GM12878 (cell line): Measurements from ENCODE around the gene SGCD. TPM values are rescaled to one million over a fixed set of nuclear protein-coding genes. Genes with fewer than 3 reads are reported as not detected.

Source experiments
- ATAC-seq: fragments of 200-7000 bp; cut with Tn5 transposase; 3 replicates; pipeline ENCODE4 v1.9.1; 2020; ENCODE audit warnings: mild to moderate bottlenecking, moderate library complexity
- BruUV-seq: library from RNA; stranded (reverse); fragments of 400-500 nt; replicated peaks from 2 replicates; lab custom pipeline; 2021; lab: Mats Ljungman, UMichigan
- CTCF ChIA-PET: fragments of 300-600 bp; sonication (Branson Sonifier 250); formaldehyde crosslinking; extraction: SDS; loops from one replicate; lab custom pipeline; 2021; ENCODE audit warnings: inconsistent platforms; lab: Yijun Ruan, JAX
- POLR2A ChIA-PET: fragments of 350-600 bp; formaldehyde crosslinking; extraction: SDS; loops from one replicate; lab custom pipeline; 2021; ENCODE audit warnings: inconsistent platforms; lab: Charles Lee
- RAD21 ChIA-PET: fragments of 300-600 bp; sonication (Branson Sonifier 250); formaldehyde crosslinking; loops from one replicate; lab custom pipeline; 2023; ENCODE audit warnings: antibody characterized with exemption; ENCODE audit not compliant: unreplicated experiment; lab: Charles Lee
- SMC1A ChIA-PET: fragments of 300-600 bp; sonication (Branson Sonifier 250); formaldehyde crosslinking; loops from one replicate; lab custom pipeline; 2023; ENCODE audit not compliant: unreplicated experiment, uncharacterized antibody; lab: Charles Lee
- DNase-seq: peaks from one replicate; pipeline ENCODE4 v3.0.0-alpha.2; 2011; ENCODE audit warnings: low read depth, low spot score
- FAIRE-seq: peaks from 3 replicates; lab custom pipeline; 2011; peaks lifted over from hg19 to GRCh38; lab: Jason Lieb, UNC
- H2AFZ ChIP-seq: 2 replicates; pipeline ENCODE4 v1.6.0; 2011; ENCODE audit warnings: low read depth, low read length, control low read depth; ENCODE audit not compliant: control insufficient read depth
- H3K27ac ChIP-seq: 2 replicates; pipeline ENCODE4 v1.5.1; 2011; ENCODE audit warnings: control low read depth; ENCODE audit not compliant: control insufficient read depth, insufficient read depth
- H3K27me3 ChIP-seq, 2 experiments: replicated peaks in 1 of 2; 2 replicates each; pipeline versions ENCODE4 v1.6.0 to v1.6.1; 2011; ENCODE audit warnings: low read length in 1 of 2; ENCODE audit not compliant: control insufficient read depth in 2 of 2, insufficient read depth in 2 of 2
- H3K36me3 ChIP-seq, 2 experiments: 2 replicates each; pipeline ENCODE4 v1.5.1; 2011; ENCODE audit warnings: low read length in 1 of 2; ENCODE audit not compliant: control insufficient read depth in 2 of 2, insufficient read depth in 2 of 2
- H3K4me1 ChIP-seq: 2 replicates; pipeline ENCODE4 v1.6.1; 2011; ENCODE audit warnings: mild to moderate bottlenecking, low read length, moderate library complexity, mixed read lengths; ENCODE audit not compliant: control insufficient read depth, insufficient read depth
- H3K4me2 ChIP-seq: 2 replicates; pipeline ENCODE4 v1.6.0; 2011; ENCODE audit warnings: control low read depth; ENCODE audit not compliant: control insufficient read depth, insufficient read depth
- H3K4me3 ChIP-seq: fragments of 200-600 bp; sonication (generic); 2 replicates; pipeline ENCODE4 v1.5.1; 2016
- H3K79me2 ChIP-seq: 2 replicates; pipeline ENCODE4 v1.6.0; 2011; ENCODE audit warnings: low read length; ENCODE audit not compliant: control insufficient read depth, insufficient read depth
- H3K9ac ChIP-seq: 2 replicates; pipeline ENCODE4 v1.8.0; 2011; ENCODE audit warnings: low read length, control low read depth, mixed read lengths; ENCODE audit not compliant: control insufficient read depth, insufficient read depth
- H3K9me3 ChIP-seq: replicated peaks from 3 replicates; pipeline ENCODE4 v1.5.1; 2011; ENCODE audit warnings: mild to moderate bottlenecking, low read length; ENCODE audit not compliant: control insufficient read depth, insufficient read depth
- H4K20me1 ChIP-seq: 2 replicates; pipeline ENCODE4 v1.6.0; 2011; ENCODE audit not compliant: control insufficient read depth, insufficient read depth
- BRCA1 ChIP-seq: IDR thresholded peaks from 2 replicates; pipeline ENCODE4 v1.6.1; 2011; ENCODE audit warnings: low read depth, low read length, improper control_type of control experiment
- EGR1 ChIP-seq, 2 experiments: IDR thresholded peaks; 1 replicate in 1 of 2; 2 replicates in 1 of 2; pipeline ENCODE4 v1.6.1; 2011 to 2012; ENCODE audit warnings: low read depth in 2 of 2, low read length in 2 of 2, borderline replicate concordance in 1 of 2, mild to moderate bottlenecking in 1 of 2, moderate library complexity in 1 of 2
- EP300 ChIP-seq, 2 experiments: fragments of 150-350 bp in 1 of 2; IDR thresholded peaks; 2 replicates each; pipeline ENCODE4 v1.6.1; 2011 to 2012; ENCODE audit warnings: low read depth in 2 of 2, low read length in 2 of 2, borderline replicate concordance in 1 of 2, improper control_type of control experiment in 1 of 2, inconsistent platforms in 1 of 2; ENCODE audit not compliant: control insufficient read depth in 1 of 2
- ETV6 ChIP-seq, 2 experiments: fragments of 450-650 bp in 1 of 2; IDR thresholded peaks in 1 of 2; conservative IDR thresholded peaks in 1 of 2; 2 replicates each; pipeline ENCODE4 v1.6.1; 2014; ENCODE audit warnings: antibody characterized with exemption in 1 of 2, borderline replicate concordance in 1 of 2, low read depth in 1 of 2, mild to moderate bottlenecking in 1 of 2, moderate library complexity in 1 of 2
- FOXM1 ChIP-seq: IDR thresholded peaks from 2 replicates; pipeline ENCODE4 v1.6.1; 2012; ENCODE audit warnings: low read depth, mild to moderate bottlenecking, inconsistent platforms, low read length, moderate library complexity
- HCFC1 ChIP-seq: fragments of 150-350 bp; IDR thresholded peaks from 2 replicates; pipeline ENCODE4 v1.6.1; 2014; ENCODE audit warnings: low read length
- IKZF1 ChIP-seq: fragments of 450-650 bp; conservative IDR thresholded peaks from 2 replicates; pipeline ENCODE4 v1.6.1; 2017; ENCODE audit warnings: antibody characterized with exemption, mild to moderate bottlenecking
- KDM1A ChIP-seq: fragments of 200-600 bp; sonication (generic); IDR thresholded peaks from 2 replicates; pipeline ENCODE4 v1.6.1; 2016; ENCODE audit warnings: borderline replicate concordance
- LARP7 ChIP-seq: fragments of 450-650 bp; IDR thresholded peaks from 2 replicates; pipeline ENCODE4 v1.6.1; 2017; ENCODE audit warnings: mild to moderate bottlenecking
- PAX5 ChIP-seq: IDR thresholded peaks from 2 replicates; pipeline ENCODE4 v1.6.1; 2011; ENCODE audit warnings: low read depth, low read length, borderline replicate concordance
- SP1 ChIP-seq: IDR thresholded peaks from one replicate; pipeline ENCODE4 v1.6.1; 2011; ENCODE audit warnings: low read depth, low read length
- TCF12 ChIP-seq: IDR thresholded peaks from 2 replicates; pipeline ENCODE4 v1.6.1; 2011; ENCODE audit warnings: low read depth, mild to moderate bottlenecking, low read length
- ZNF274 ChIP-seq: IDR thresholded peaks from one replicate; pipeline ENCODE4 v1.8.0; 2011; ENCODE audit not compliant: insufficient read length, insufficient read depth
- ZNF384 ChIP-seq: IDR thresholded peaks from 2 replicates; pipeline ENCODE4 v1.6.1; 2012; ENCODE audit warnings: low read depth, mild to moderate bottlenecking, low read length, improper control_type of control experiment, borderline replicate concordance
- ZZZ3 ChIP-seq: IDR thresholded peaks from 2 replicates; pipeline ENCODE4 v1.6.1; 2011; ENCODE audit warnings: low read depth; ENCODE audit not compliant: control insufficient read depth, insufficient read length
- WGBS: methylation state at CpG from one replicate; pipeline ENCODE4 v1.1.6; 2016; ENCODE audit warnings: low lambda C conversion rate; ENCODE audit not compliant: insufficient replicate concordance, insufficient coverage; ENCODE audit errors: missing lambda C conversion rate; 5-methylcytosine and 5-hydroxymethylcytosine counted together
- in situ Hi-C: fragments of 300-500 bp; cut with MboI; formaldehyde crosslinking; loops from 9 replicates; pipeline ENCODE4 v1.14.3; 2018; ENCODE audit warnings: mixed read lengths
- intact Hi-C: fragments of 100-400 bp; cut with micrococcal nuclease; formaldehyde crosslinking; loops from one replicate; pipeline ENCODE4 v1.14.2; 2022; ENCODE audit not compliant: unreplicated experiment
- polyA plus RNA-seq, 11 experiments: library from polyadenylated mRNA; depleted of rRNA in 4 of 11; unstranded in 6 of 11; stranded (reverse) in 5 of 11; fragments of >200 nt; fragmentation: Nextera tagmentation in 4 of 11; fragmentation: Illumina TruSeq in 1 of 11; extraction: Ambion mirVana in 4 of 11; extraction: Trizol in 1 of 11; gene quantifications; 1 replicate in 1 of 11; 2 replicates in 10 of 11; pipeline versions ENCODE4 v1.2.1 to v1.2.3, GENCODE V29; 2011 to 2016; ENCODE audit warnings: inconsistent platforms in 2 of 11, missing spikeins in 2 of 11, low read depth in 1 of 11
- total RNA-seq, 4 experiments: library from RNA; depleted of rRNA in 3 of 4; stranded (reverse); fragments of >200 nt in 3 of 4; fragmentation: Illumina TruSeq in 1 of 4; extraction: Trizol in 1 of 4; gene quantifications; 2 replicates each; pipeline versions ENCODE4 v1.2.1 to v1.2.3, GENCODE V29; 2013 to 2021
- TF ChIP-seq, protein P1 (sequence below): IDR thresholded peaks from 2 replicates; pipeline ENCODE4 v1.6.1; 2012; ENCODE audit warnings: low read length, inconsistent platforms
- TF ChIP-seq, protein P2 (sequence below): fragments of 450-650 bp; conservative IDR thresholded peaks from 2 replicates; pipeline ENCODE4 v1.6.1; 2017; ENCODE audit warnings: mild to moderate bottlenecking, moderate library complexity
- TF ChIP-seq, protein P3 (sequence below): IDR thresholded peaks from 2 replicates; pipeline ENCODE4 v1.6.1; 2012; ENCODE audit warnings: low read depth, low read length, improper control_type of control experiment

Gene SGCD
- total and polyA plus RNA-seq, 10 of the 15 experiments (the other 5 are each of a cell fraction or from before 2014, with no cell fraction given): 0.06 TPM; not detected in 9

DNA sequence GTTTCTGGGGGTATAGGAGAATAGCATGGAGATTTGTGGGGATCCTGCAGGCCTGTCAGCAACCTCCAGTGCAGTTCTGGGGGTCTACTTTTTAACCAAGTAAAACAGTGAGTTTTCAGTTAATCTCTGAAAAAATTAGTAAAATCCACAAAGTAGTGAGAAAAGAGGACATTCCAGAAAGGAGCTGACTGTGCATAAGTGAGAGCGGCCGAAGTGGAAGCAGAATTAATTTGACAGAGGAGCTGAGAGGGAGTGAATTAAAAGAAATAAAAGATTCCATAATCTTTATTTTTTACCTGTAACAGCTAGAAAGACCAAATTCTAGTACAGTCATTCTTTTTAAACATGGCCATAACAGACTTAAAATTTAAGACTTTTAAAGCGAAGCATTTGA lies 149.2 kb downstream of the SGCD start:
- Histone ChIP-seq H3K27me3 (no peaks in the 10 kb centered on the region), H3K79me2 (no peaks in the 10 kb centered on the region), H3K9me3 (no peaks in the 10 kb centered on the region), H4K20me1 (no peaks in the 10 kb centered on the region), H3K27ac (no peak overlapping the region), H2AFZ (no peak overlapping the region), H3K9ac (no peak overlapping the region), H3K4me1 (no peaks in the 10 kb centered on the region), H3K4me2 (no peak overlapping the region), H3K4me3 (no peak overlapping the region), H3K36me3 (no peaks in the 10 kb centered on the region)
- FAIRE-seq (no peak), DNase-seq (no peak), ATAC-seq (no peak)
- in situ Hi-C loops (no loop called here), intact Hi-C loops (no loop called here)
- ChIA-PET CTCF (interaction anchor here (0.6 kb wide), 1 partner anchor 414 kb away, joined by 3 read pairs; no protein-coding TSS in a partner anchor), RAD21 (no interaction called here), SMC1A (interaction anchor here (0.6 kb wide), 1 partner anchor 156 kb away, joined by 3 read pairs; no protein-coding TSS in a partner anchor), POLR2A (no interaction called here)
- 57% methylated on average over 3 of the region's 3 CpGs for WGBS
- BruUV-seq: no TSS peak
- no peak for TF ChIP-seq SP1
- no peak for TF ChIP-seq HCFC1
- TF ChIP-seq TCF12: no peak
- TF ChIP-seq EP300 (IDR thresholded peaks at IDR 0.05; ENCODE audit: borderline replicate concordance in 1 of 2, control insufficient read depth in 1 of 2, low read depth in 2 of 2, low read length in 2 of 2): no peak
- TF ChIP-seq, protein P1, sequence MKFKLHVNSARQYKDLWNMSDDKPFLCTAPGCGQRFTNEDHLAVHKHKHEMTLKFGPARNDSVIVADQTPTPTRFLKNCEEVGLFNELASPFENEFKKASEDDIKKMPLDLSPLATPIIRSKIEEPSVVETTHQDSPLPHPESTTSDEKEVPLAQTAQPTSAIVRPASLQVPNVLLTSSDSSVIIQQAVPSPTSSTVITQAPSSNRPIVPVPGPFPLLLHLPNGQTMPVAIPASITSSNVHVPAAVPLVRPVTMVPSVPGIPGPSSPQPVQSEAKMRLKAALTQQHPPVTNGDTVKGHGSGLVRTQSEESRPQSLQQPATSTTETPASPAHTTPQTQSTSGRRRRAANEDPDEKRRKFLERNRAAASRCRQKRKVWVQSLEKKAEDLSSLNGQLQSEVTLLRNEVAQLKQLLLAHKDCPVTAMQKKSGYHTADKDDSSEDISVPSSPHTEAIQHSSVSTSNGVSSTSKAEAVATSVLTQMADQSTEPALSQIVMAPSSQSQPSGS: no peak
- no peak for TF ChIP-seq EGR1 (IDR thresholded peaks at IDR 0.05; ENCODE audit: borderline replicate concordance in 1 of 2, low read depth in 2 of 2, low read length in 2 of 2)
- no peak for TF ChIP-seq BRCA1
- no peak for TF ChIP-seq ZZZ3
- no peak for TF ChIP-seq FOXM1
- TF ChIP-seq KDM1A: no peak
- TF ChIP-seq LARP7: no peak
- TF ChIP-seq ZNF274: no peak
- TF ChIP-seq ZNF384: no peak
- TF ChIP-seq, protein P2, sequence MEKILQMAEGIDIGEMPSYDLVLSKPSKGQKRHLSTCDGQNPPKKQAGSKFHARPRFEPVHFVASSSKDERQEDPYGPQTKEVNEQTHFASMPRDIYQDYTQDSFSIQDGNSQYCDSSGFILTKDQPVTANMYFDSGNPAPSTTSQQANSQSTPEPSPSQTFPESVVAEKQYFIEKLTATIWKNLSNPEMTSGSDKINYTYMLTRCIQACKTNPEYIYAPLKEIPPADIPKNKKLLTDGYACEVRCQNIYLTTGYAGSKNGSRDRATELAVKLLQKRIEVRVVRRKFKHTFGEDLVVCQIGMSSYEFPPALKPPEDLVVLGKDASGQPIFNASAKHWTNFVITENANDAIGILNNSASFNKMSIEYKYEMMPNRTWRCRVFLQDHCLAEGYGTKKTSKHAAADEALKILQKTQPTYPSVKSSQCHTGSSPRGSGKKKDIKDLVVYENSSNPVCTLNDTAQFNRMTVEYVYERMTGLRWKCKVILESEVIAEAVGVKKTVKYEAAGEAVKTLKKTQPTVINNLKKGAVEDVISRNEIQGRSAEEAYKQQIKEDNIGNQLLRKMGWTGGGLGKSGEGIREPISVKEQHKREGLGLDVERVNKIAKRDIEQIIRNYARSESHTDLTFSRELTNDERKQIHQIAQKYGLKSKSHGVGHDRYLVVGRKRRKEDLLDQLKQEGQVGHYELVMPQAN: no peak
- TF ChIP-seq ETV6 (conservative IDR thresholded peaks at IDR 0.05 in 1 of 2, IDR thresholded peaks at IDR 0.05 in 1 of 2; ENCODE audit: borderline replicate concordance in 1 of 2, low read depth in 1 of 2): no peak
- TF ChIP-seq IKZF1: no peak
- no peak for TF ChIP-seq PAX5
- TF ChIP-seq, protein P3, sequence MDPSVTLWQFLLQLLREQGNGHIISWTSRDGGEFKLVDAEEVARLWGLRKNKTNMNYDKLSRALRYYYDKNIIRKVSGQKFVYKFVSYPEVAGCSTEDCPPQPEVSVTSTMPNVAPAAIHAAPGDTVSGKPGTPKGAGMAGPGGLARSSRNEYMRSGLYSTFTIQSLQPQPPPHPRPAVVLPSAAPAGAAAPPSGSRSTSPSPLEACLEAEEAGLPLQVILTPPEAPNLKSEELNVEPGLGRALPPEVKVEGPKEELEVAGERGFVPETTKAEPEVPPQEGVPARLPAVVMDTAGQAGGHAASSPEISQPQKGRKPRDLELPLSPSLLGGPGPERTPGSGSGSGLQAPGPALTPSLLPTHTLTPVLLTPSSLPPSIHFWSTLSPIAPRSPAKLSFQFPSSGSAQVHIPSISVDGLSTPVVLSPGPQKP: no peak
